Sigmoid colon (tissue), 7 donors: ENCODE results near the gene TRAF7. TPM values are rescaled to one million over a fixed set of nuclear protein-coding genes. Genes with fewer than 3 reads are reported as not detected.

Experiments
- DNase-seq: peaks from one replicate; pipeline ENCODE4 v3.0.0-alpha.2; 2019
- H3K27ac ChIP-seq, 4 donors: fragments of 200-600 bp; sonication (generic); one replicate each; pipeline ENCODE4 v1.5.1; 2016 to 2019; ENCODE audit warnings: mild to moderate bottlenecking in 1 of 4
- H3K27me3 ChIP-seq, 3 donors: fragments of 200-600 bp; sonication (generic); one replicate each; pipeline ENCODE4 v1.5.1; 2019; ENCODE audit warnings: mild to moderate bottlenecking in 1 of 3
- H3K36me3 ChIP-seq, 4 donors: fragments of 200-600 bp; sonication (generic); one replicate each; pipeline ENCODE4 v1.5.1; 2016 to 2019
- H3K4me1 ChIP-seq, 4 donors: fragments of 200-600 bp; sonication (generic); one replicate each; pipeline ENCODE4 v1.5.1; 2017 to 2019
- H3K4me3 ChIP-seq, 4 donors: fragments of 200-600 bp; sonication (generic); one replicate each; pipeline ENCODE4 v1.5.1; 2017 to 2019; ENCODE audit warnings: mild to moderate bottlenecking in 2 of 4, moderate library complexity in 1 of 4
- H3K9me3 ChIP-seq, 4 donors: fragments of 200-600 bp in 3 of 4; sonication (generic) in 3 of 4; one replicate each; pipeline versions ENCODE4 v1.5.1 to v1.6.1; 2013 to 2019
- EP300 ChIP-seq, 4 donors: sonication (generic); formaldehyde crosslinking; IDR thresholded peaks; one replicate each; pipeline ENCODE4 v1.6.1; 2017; ENCODE audit warnings: antibody characterized with exemption in 4 of 4
- POLR2A ChIP-seq, 2 donors: fragments of 450-650 bp; IDR thresholded peaks; one replicate each; pipeline ENCODE4 v1.6.1; 2016; ENCODE audit warnings: antibody characterized with exemption in 2 of 2, mild to moderate bottlenecking in 2 of 2, moderate library complexity in 2 of 2
- POLR2AphosphoS5 ChIP-seq, 4 donors: sonication (generic); formaldehyde crosslinking; IDR thresholded peaks; one replicate each; pipeline ENCODE4 v1.6.1; 2017; ENCODE audit warnings: antibody characterized with exemption in 4 of 4
- WGBS, 2 donors: extraction: QIAGEN DNeasy Blood & Tissue Kit; methylation state at CpG; one replicate each; pipeline ENCODE4 v1.1.7; 2013; 5-methylcytosine and 5-hydroxymethylcytosine counted together
- intact Hi-C: fragments of 100-400 bp; cut with DNase I; formaldehyde crosslinking; loops from one replicate; pipeline ENCODE4 v1.15.1; 2023
- polyA plus RNA-seq, 3 donors: library from polyadenylated mRNA; stranded (reverse); fragments of 200-250 nt; gene quantifications; one replicate each; pipeline ENCODE4 v1.2.3, GENCODE V29; 2013
- total RNA-seq, 4 donors: library from RNA; depleted of rRNA; stranded (reverse); fragments of >200 nt; gene quantifications; one replicate each; pipeline ENCODE4 v1.1.0, GENCODE V29; 2016
- TF ChIP-seq, protein P1 (sequence below), 4 experiments: fragments of 450-650 bp in 3 of 4; fragments of 200-600 bp in 1 of 4; IDR thresholded peaks; one replicate each; pipeline ENCODE4 v1.5.1; 2016 to 2019; ENCODE audit warnings: antibody characterized with exemption in 4 of 4, mild to moderate bottlenecking in 3 of 4, moderate library complexity in 2 of 4
- donor health status: healthy with polysubstance abuse.
- donor health status: Bipolar disorder and iron deficiency.
- donor health status: healthy.

The TRAF7 gene
- total and polyA plus RNA-seq, 7 donors = 30.3 to 65.1 (median 45.0) TPM

DNA sequence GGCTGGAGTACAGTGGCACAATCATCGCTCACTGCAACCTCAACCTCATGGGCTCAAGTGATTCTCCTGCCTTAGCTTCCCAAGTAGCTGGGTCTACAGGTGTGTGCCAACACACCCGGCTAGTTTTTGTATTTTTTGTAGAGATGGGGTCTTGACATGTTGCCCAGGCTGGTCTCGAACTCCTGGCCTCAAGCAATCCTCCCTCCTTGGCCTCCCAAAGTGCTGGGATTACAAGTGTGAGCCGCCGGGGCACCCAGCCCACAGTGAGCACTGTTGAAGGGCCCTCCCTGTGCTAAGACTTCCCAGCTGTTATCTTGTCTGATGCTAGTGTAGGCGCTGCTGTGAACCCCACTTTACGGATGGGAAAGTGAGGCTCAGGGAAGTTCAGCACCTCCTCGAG is 32.8 kb downstream of the TRAF7 start:
- 91 to 95% methylated on average over 8 of the region's 8 CpGs for WGBS, 2 donors
- no peak for DNase-seq
- Histone ChIP-seq H3K36me3 (no peaks in the 10 kb centered on the region), H3K4me3 (no peak overlapping the region), H3K9me3 (no peaks in the 10 kb centered on the region), H3K27me3 (peaks cover 0 to 3% (median 0%) of the 10 kb centered on the region in 3 donors), H3K27ac (no peak overlapping the region), H3K4me1 (no peaks in the 10 kb centered on the region)
- intact Hi-C loops = no loop called here
- TF ChIP-seq POLR2A (IDR thresholded peaks at IDR 0.05) (no peak), POLR2AphosphoS5 (IDR thresholded peaks at IDR 0.05) (no peak), EP300 (IDR thresholded peaks at IDR 0.05) (no peak)
- TF ChIP-seq, protein P1, sequence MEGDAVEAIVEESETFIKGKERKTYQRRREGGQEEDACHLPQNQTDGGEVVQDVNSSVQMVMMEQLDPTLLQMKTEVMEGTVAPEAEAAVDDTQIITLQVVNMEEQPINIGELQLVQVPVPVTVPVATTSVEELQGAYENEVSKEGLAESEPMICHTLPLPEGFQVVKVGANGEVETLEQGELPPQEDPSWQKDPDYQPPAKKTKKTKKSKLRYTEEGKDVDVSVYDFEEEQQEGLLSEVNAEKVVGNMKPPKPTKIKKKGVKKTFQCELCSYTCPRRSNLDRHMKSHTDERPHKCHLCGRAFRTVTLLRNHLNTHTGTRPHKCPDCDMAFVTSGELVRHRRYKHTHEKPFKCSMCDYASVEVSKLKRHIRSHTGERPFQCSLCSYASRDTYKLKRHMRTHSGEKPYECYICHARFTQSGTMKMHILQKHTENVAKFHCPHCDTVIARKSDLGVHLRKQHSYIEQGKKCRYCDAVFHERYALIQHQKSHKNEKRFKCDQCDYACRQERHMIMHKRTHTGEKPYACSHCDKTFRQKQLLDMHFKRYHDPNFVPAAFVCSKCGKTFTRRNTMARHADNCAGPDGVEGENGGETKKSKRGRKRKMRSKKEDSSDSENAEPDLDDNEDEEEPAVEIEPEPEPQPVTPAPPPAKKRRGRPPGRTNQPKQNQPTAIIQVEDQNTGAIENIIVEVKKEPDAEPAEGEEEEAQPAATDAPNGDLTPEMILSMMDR (IDR thresholded peaks at IDR 0.05) = no peak

DNA sequence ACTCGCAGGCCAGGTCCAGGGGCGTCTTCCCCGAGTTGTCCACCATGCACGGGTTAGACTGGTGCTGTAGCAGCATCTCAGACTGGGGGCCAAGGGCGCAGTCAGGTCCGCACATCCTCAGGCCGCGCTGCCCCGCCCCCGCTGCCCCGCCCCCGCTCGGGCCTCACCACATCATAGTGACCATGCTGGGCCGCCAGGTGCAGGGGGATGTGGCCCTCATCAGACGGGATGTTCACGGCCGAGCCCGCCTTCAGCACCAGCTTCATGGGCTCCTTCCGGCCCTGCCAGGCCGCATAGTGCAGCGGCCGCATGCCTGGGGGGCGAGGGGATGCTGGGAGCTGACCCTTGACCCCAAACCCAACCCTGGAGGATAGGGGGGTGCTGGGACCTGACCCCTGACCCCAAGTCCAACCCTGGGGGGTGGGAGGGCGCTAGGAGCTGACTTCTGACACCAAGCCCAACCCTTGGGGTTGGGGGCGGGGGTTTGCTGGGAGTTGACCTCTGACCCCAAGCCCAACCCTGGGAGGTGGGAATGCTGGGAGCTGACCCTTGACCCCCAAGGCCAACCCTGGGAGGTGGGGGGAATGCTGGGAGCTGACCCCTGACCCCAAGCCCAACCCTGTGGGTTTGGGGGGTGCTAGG is 33.8 kb downstream of the TRAF7 start:
- Histone ChIP-seq H3K27me3 (peaks cover 0 to 13% (median 5%) of the 10 kb centered on the region in 3 donors), H3K4me1 (no peaks in the 10 kb centered on the region), H3K27ac (no peak overlapping the region), H3K9me3 (no peaks in the 10 kb centered on the region), H3K4me3 (no peak overlapping the region), H3K36me3 (no peaks in the 10 kb centered on the region)
- no peak for TF ChIP-seq POLR2A (IDR thresholded peaks at IDR 0.05)
- TF ChIP-seq EP300 (IDR thresholded peaks at IDR 0.05) = no peak
- TF ChIP-seq, protein P1 (IDR thresholded peaks at IDR 0.05) = no peak
- TF ChIP-seq POLR2AphosphoS5 (IDR thresholded peaks at IDR 0.05) = no peak
- WGBS, 2 donors = 80 to 90% methylated on average over 25 of the region's 25 CpGs
- DNase-seq = no peak
- intact Hi-C loops = no loop called here

DNA sequence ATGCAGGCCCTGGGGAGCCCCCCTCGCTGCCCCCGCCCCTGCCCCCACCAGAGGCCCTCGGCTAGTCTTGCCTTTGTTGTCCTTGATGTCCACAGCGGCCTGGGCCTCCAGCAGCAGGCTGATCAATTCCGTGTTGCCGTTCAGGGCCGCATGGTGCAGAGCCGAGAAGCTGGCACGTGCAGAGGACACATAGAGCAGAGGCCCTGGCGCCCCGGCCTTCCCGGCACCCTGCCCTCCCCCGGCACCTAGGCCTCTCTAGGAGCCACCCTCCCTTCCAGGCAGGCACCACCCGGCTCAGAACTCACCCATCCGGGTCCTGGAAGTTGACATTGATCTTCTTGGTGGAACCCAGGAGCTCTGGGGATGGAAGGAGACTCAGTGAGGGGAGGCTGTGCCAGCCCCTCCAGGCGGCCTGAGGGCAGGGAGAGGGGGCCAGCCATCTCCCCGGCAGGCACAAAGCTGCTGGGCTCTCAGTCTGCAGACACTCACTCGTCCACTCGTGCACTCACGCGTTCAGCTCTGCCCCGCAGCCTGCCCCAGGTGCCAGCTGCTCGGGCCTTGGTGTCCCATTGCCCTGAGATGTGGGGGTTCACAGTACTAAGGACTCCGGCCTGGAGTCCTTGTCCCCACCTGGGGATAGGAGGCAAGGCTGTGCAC is 34.5 kb downstream of the TRAF7 start:
- TF ChIP-seq POLR2AphosphoS5 (IDR thresholded peaks at IDR 0.05) (no peak), POLR2A (IDR thresholded peaks at IDR 0.05) (no peak), EP300 (IDR thresholded peaks at IDR 0.05) (no peak)
- TF ChIP-seq, protein P1 (IDR thresholded peaks at IDR 0.05) = no peak
- no peak overlapping the region for H3K27ac ChIP-seq
- no peaks in the 10 kb centered on the region for H3K36me3 ChIP-seq
- peaks cover 5 to 20% (median 12%) of the 10 kb centered on the region in 3 donors for H3K27me3 ChIP-seq
- no peaks in the 10 kb centered on the region for H3K9me3 ChIP-seq
- no peak for DNase-seq
- peaks cover 0 to 3% (median 3%) of the 10 kb centered on the region in 4 donors for H3K4me1 ChIP-seq
- no peak overlapping the region for H3K4me3 ChIP-seq
- WGBS, 2 donors = 81 to 87% methylated on average over 24 of the region's 24 CpGs
- intact Hi-C loops = no loop called here

DNA sequence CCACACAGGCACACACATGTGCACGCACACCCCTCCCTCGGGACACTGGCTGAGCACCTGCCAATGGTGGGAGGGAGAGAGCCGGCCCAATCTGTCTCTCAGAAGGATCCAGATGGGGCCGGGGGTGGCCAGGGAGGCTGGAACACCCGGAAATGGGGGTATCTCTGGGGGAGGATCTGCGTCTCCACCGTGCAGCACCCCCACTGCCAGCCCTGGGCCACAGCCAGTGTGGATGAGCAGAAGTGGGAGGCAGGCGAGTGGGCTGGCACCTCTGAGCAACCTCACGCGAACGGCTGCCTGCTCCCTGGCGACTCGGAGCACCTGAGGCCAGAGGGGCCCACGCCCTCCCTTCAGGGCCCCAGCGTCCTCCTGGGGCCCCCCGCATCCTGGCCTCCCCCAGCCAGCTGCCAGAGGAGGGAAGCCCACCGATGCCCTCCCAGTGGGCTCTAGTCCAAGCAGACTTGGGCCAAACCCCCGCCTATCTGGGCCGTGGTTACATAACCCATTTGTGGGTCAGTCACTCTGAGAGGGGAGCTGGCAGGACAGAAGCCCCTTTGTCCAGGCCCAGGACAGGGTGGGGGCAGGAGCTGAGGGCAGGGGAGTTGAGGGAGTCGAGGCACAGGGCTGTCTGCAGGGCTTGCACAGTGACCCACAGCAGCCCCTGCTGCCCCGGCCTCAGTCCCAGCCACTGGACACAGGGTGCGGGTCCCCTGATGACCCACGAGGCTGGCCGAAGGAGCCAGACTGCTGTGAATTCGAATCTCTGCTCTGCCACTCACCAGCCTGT is 35.3 kb downstream of the TRAF7 start:
- Histone ChIP-seq H3K36me3 (no peaks in the 10 kb centered on the region), H3K4me3 (no peak overlapping the region), H3K27me3 (peaks cover 12 to 28% (median 20%) of the 10 kb centered on the region in 3 donors), H3K9me3 (no peaks in the 10 kb centered on the region), H3K27ac (no peak overlapping the region), H3K4me1 (peaks cover 0 to 11% (median 10%) of the 10 kb centered on the region in 4 donors)
- WGBS, 2 donors = 80 to 82% methylated on average over 25 of the region's 25 CpGs
- no peak for DNase-seq
- no peak for TF ChIP-seq POLR2A (IDR thresholded peaks at IDR 0.05)
- TF ChIP-seq EP300 (IDR thresholded peaks at IDR 0.05) = no peak
- TF ChIP-seq, protein P1 (IDR thresholded peaks at IDR 0.05) = no peak
- no peak for TF ChIP-seq POLR2AphosphoS5 (IDR thresholded peaks at IDR 0.05)
- intact Hi-C loops = no loop called here
